Upper lobe of left lung (tissue), 4 donors: ENCODE results near the gene PGS1.

Experiments
- POLR2A ChIP-seq, 4 donors: fragments of 450-650 bp; IDR thresholded peaks; one replicate each; pipeline ENCODE4 v1.5.1; 2016 to 2017; ENCODE audit warnings: antibody characterized with exemption in 4 of 4, mild to moderate bottlenecking in 2 of 4
- TF ChIP-seq, protein P1 (sequence below), 6 experiments: fragments of 450-650 bp in 4 of 6; fragments of 200-600 bp in 2 of 6; sonication (generic) in 2 of 6; IDR thresholded peaks; one replicate each; pipeline ENCODE4 v1.5.1; 2016 to 2019; ENCODE audit warnings: antibody characterized with exemption in 6 of 6

DNA sequence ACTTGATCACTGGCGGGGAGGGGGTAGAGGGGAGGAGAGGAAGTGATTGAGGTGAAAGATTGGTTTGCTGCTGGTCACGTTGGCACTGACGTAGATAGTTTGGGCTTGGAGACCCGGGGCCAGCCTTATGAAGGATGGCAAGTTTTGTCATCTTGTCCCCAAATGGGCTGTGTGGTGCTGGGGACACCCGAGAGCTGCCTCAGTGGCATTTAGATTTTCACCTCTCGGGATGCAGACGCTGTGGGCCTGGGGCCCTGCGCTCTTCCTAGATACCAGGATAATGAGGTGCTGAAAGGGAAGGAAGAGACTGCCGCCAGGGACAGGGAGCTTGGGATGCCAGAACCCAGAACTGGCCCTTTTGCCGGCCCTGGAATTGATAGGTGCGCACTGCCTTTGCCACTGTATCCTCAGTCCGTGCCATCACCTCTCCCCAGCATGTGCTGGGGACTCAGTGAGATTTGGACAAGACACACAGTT lies 17.2 kb upstream of the PGS1 start:
- TF ChIP-seq, protein P1, sequence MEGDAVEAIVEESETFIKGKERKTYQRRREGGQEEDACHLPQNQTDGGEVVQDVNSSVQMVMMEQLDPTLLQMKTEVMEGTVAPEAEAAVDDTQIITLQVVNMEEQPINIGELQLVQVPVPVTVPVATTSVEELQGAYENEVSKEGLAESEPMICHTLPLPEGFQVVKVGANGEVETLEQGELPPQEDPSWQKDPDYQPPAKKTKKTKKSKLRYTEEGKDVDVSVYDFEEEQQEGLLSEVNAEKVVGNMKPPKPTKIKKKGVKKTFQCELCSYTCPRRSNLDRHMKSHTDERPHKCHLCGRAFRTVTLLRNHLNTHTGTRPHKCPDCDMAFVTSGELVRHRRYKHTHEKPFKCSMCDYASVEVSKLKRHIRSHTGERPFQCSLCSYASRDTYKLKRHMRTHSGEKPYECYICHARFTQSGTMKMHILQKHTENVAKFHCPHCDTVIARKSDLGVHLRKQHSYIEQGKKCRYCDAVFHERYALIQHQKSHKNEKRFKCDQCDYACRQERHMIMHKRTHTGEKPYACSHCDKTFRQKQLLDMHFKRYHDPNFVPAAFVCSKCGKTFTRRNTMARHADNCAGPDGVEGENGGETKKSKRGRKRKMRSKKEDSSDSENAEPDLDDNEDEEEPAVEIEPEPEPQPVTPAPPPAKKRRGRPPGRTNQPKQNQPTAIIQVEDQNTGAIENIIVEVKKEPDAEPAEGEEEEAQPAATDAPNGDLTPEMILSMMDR (IDR thresholded peaks at IDR 0.05), result no peak
- TF ChIP-seq POLR2A (IDR thresholded peaks at IDR 0.05), result no peak
